ENCODE results near the gene ADCK1.

GRCh38 chr14:77892890-77893484, 93.1 kb downstream of the ADCK1 start:
- TF ChIP-seq CTCF (IDR thresholded peaks at IDR 0.05) = no peak
- TF ChIP-seq EZH2 (IDR thresholded peaks at IDR 0.05; ENCODE audit: borderline replicate concordance, insufficient read depth, low read depth, low read length, poor library complexity, severe bottlenecking) = no peak

All from B cell (primary cell).